ENCODE data around the gene RAD9A. TPM values are rescaled to one million over a fixed set of nuclear protein-coding genes. Genes with fewer than 3 reads are reported as not detected.
A peak's percentile ranks its signal among the peaks of the same experiment; 100 is the strongest.

RAD9A gene
- total and polyA plus RNA-seq, 9 of the 15 experiments (the other 6 are each of a cell fraction or from before 2014, with no cell fraction given): 1.4 to 41.2 (median 16.1) TPM

- TF ChIP-seq ZNF407 (IDR thresholded peaks at IDR 0.05; ENCODE audit: low read depth) (no peak), ZNF696 (CRISPR knock-in tag; conservative IDR thresholded peaks at IDR 0.05) (no peak), GTF2E2 (tag; IDR thresholded peaks at IDR 0.05) (no peak), ID3 (CRISPR knock-in tag; IDR thresholded peaks at IDR 0.05) (no peak), ID3 (tag; IDR thresholded peaks at IDR 0.05) (0 out of 2 replicates have a peak, but pooled peaks have one; percentile 44), AFF1 (IDR thresholded peaks at IDR 0.05; ENCODE audit: low read depth in 1 of 2, partially characterized antibody in 2 of 2) (no peak), TFAP4 (CRISPR knock-in tag; IDR thresholded peaks at IDR 0.05; ENCODE audit: borderline replicate concordance) (peak; percentile 42), TCF3 (CRISPR knock-in tag; IDR thresholded peaks at IDR 0.05) (no peak), GTF2B (IDR thresholded peaks at IDR 0.05; ENCODE audit: extremely low read depth, insufficient read length) (no peak), JUN (IDR thresholded peaks at IDR 0.05; ENCODE audit: borderline replicate concordance, low read depth, low read length) (peak; percentile 69), JUN (CRISPR knock-in tag; IDR thresholded peaks at IDR 0.05; ENCODE audit: borderline replicate concordance) (no peak)
Measured at GRCh38 chr11:67379061-67380058, 12.4 kb upstream of the RAD9A start (continued).
